C4-2B (cell line): ENCODE results near the gene DKK3.

Experiments
- H3K27ac ChIP-seq: fragments of 450-650 bp; 2 replicates; pipeline ENCODE4 v1.5.1; 2017
- ZFX ChIP-seq: fragments of 450-650 bp; IDR thresholded peaks from 2 replicates; pipeline ENCODE4 v1.6.1; 2017
- TF ChIP-seq, protein P1 (sequence below): fragments of 450-650 bp; conservative IDR thresholded peaks from 2 replicates; pipeline ENCODE4 v1.5.1; 2017; ENCODE audit warnings: mild to moderate bottlenecking

Gene DKK3

DNA sequence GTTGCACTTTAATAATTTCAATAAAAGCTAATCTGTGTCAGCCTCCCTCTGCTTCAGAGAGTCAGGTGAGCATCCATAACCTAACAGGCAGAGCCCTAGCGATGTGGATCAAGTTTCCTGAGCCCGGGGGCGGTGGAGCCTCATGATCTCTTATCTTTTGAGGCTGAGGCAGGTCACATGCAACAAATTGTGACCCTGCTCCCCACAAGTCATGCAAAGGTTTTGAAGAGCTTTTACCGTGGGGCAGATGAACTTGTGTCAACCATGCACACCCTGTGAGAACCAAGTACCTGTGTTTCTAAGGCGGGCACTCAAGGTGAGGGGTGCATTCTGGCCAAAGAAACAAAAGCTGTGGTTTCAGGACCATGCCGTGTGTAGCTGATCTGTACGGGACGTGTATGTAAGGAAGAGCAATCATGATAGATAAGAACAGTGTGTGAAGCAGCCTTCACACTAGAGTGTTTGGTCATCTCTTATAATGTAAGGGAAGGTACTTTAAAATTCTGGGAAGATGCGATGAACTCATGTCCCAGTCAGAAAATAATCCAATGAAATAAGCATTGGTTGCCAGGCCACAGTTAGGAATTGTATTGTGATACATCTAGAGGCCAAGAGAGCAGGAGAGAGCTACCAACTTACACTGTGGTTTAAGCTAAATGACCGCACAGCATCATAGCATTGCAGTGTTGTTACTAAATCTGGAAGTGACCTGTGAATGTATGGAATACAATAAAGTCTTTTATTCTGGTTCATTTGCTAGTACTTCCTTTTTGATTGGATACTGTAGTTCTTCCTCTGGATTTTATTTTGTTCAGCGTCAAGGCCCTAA lies 49.8 kb downstream of the DKK3 start:
- H3K27ac ChIP-seq: no peak overlapping the region
- TF ChIP-seq, protein P1, sequence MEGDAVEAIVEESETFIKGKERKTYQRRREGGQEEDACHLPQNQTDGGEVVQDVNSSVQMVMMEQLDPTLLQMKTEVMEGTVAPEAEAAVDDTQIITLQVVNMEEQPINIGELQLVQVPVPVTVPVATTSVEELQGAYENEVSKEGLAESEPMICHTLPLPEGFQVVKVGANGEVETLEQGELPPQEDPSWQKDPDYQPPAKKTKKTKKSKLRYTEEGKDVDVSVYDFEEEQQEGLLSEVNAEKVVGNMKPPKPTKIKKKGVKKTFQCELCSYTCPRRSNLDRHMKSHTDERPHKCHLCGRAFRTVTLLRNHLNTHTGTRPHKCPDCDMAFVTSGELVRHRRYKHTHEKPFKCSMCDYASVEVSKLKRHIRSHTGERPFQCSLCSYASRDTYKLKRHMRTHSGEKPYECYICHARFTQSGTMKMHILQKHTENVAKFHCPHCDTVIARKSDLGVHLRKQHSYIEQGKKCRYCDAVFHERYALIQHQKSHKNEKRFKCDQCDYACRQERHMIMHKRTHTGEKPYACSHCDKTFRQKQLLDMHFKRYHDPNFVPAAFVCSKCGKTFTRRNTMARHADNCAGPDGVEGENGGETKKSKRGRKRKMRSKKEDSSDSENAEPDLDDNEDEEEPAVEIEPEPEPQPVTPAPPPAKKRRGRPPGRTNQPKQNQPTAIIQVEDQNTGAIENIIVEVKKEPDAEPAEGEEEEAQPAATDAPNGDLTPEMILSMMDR: no peak
- TF ChIP-seq ZFX: no peak

DNA sequence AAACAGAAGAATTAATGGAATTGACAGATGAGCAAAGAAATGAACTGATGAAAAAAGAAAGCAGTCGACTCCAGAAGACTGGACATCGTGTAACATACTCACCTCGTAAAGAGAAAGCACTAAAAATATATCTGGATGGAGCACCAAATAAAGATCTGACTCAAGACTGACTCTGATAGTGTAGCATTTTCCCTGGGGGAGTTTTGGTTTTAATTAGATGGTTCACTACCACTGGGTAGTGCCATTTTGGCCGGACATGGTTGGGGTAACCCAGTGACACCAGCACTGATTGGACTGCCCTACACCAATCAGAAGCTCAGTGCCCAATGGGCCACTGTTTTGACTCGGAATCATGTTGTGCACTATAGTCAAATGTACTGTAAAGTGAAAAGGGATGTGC lies 52.4 kb downstream of the DKK3 start:
- TF ChIP-seq, protein P1: no peak
- TF ChIP-seq ZFX: no peak
- H3K27ac ChIP-seq: no peak overlapping the region

DNA sequence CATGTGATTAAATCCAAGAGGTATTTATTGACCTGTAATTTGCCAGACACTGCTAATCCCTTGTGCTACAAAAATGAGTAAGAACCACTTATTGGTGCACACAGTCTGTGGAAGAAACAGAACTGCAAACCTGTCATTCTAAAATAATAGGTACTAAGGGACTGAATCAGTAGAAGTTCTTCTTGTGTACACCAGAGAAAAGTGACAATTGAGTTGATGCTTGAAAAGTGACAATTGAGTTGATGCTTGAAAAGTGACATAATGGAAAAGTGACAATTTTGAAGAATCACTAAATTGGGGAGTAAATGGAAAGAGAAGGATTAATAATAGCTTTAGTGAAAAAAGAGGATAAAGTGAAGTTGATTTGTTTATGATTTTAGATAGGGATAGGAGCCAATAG lies 56.4 kb downstream of the DKK3 start:
- TF ChIP-seq, protein P1: no peak
- TF ChIP-seq ZFX: no peak
- no peak overlapping the region for H3K27ac ChIP-seq

DNA sequence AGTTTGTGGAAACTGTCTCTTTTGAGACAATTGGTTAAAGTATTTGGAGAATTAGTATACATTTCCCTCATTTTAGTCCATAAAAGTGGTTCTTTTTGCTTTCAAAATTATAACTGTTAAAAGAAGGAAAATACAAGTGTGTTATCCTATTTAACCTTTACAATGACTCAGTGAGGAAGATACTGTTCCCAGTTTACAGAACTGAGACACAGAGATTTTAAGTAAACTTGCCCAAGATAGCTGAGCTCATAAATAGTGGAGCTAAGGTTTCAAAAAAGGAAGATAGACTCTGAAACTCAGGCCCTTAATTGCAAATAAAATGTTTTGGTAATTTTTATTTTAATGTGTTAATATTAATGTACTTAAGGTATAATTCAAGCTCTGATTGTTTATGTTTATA lies 58.9 kb downstream of the DKK3 start:
- H3K27ac ChIP-seq: no peak overlapping the region
- no peak for TF ChIP-seq ZFX
- TF ChIP-seq, protein P1: no peak

DNA sequence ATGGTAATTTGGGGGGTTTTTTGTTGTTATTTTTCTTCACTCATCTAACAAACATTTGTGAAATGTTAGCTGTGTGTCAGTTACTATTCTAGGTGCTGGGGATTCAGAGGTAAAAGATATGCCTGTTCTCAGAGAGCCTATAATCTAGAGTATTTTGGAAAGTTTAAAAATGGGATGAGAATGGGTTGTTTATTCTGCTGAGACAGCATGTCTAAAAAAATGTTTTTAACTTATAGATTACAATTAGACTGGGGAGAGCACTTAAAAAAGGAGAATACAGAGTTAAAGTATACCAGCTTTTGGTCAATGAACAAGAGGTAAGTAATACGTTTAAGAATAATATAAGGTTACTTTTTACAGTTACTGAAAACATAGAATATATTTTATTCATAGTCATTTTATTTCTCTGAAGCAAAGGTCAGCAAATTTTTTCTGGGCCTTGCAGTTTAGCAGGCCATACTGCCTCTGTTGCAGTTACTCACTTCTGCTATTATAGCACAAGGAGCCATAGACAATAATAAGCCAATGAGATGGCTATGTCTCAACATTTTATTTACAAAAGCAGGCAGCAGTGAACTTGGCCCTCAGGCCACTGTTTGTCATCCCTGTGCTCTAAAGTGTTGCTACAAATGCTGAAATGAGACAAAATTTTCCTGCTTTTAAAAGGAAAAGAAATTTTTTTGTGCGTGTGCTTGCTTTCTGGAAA lies 60.0 kb downstream of the DKK3 start:
- no peak overlapping the region for H3K27ac ChIP-seq
- TF ChIP-seq, protein P1: no peak
- no peak for TF ChIP-seq ZFX

DNA sequence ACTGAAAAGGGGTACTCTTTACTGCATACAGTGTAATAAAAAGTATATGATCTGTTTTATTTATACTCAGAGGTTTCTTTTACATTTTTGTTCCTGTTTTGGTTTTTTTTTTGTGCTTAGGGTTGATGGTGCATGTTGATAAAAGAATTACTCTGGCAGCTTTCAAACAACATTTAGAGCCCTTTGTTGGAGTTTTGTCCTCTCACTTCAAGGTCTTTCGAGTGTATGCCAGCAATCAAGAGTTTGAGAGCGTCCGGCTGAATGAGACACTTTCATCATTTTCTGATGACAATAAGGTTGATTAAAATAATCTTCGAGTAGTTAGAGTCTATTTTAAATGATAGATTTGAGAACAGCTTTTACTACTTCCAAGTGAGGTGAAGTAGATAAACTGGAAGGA lies 60.6 kb downstream of the DKK3 start:
- no peak for TF ChIP-seq ZFX
- TF ChIP-seq, protein P1: no peak
- H3K27ac ChIP-seq: no peak overlapping the region

DNA sequence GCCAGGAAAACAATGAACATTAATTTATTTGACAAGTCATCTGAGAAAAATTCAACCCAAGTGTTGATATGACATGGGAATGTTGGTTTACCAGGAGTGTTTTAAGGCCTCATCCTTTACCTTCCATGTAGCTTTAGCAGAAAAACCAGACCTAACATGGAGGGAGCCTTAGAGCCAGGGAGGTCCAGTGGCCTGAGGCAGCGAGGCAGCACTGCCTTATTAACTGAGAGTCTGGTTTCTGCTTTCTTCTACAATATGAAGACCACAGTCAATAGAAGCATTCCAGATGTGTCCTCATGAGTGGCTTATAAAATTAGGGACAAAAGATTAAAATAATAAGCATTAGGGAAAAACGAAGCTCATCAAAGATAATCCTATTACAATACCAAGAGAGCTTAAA lies 61.5 kb downstream of the DKK3 start:
- H3K27ac ChIP-seq: no peak overlapping the region
- TF ChIP-seq, protein P1: no peak
- TF ChIP-seq ZFX: no peak
